Endothelial cell of umbilical vein (primary cell): Measurements from ENCODE around the gene ZBTB7C. TPM values are rescaled to one million over a fixed set of nuclear protein-coding genes. Genes with fewer than 3 reads are reported as not detected.

Source experiments
- BruUV-seq: library from RNA; stranded (reverse); fragments of 400-500 nt; replicated peaks from 2 replicates; lab custom pipeline; 2021; lab: Mats Ljungman, UMichigan
- CTCF ChIA-PET: fragments of 300-600, 350-600 bp; sonication (Branson Sonifier 250); formaldehyde crosslinking; loops from one replicate; lab custom pipeline; 2021; ENCODE audit warnings: antibody characterized with exemption, inconsistent platforms; lab: Charles Lee
- POLR2A ChIA-PET: fragments of 300-600, 350-600 bp; sonication (Branson Sonifier 250); formaldehyde crosslinking; loops from one replicate; lab custom pipeline; 2021; ENCODE audit warnings: antibody characterized with exemption, inconsistent platforms; lab: Charles Lee
- DNase-seq: peaks from one replicate; pipeline ENCODE4 v3.0.0-alpha.2; 2011; ENCODE audit warnings: low read depth, low spot score
- FAIRE-seq: peaks from 2 replicates; lab custom pipeline; 2011; peaks lifted over from hg19 to GRCh38; lab: Jason Lieb, UNC
- H2AFZ ChIP-seq: 2 replicates; pipeline ENCODE4 v1.6.0; 2012; ENCODE audit warnings: low read depth, low read length, control low read depth, inconsistent platforms
- H3K27ac ChIP-seq: 2 replicates; pipeline ENCODE4 v1.5.1; 2011; ENCODE audit warnings: low read depth, mild to moderate bottlenecking, control low read depth, low read length, moderate library complexity; ENCODE audit not compliant: insufficient read depth
- H3K27me3 ChIP-seq, 2 experiments: 2 replicates each; pipeline versions ENCODE4 v1.6.0 to v1.6.1; 2011; ENCODE audit warnings: low read length in 2 of 2, mixed read lengths in 1 of 2; ENCODE audit not compliant: control insufficient read depth in 2 of 2, insufficient read depth in 2 of 2
- H3K36me3 ChIP-seq, 2 experiments: 2 replicates in 1 of 2; 3 replicates in 1 of 2; pipeline ENCODE4 v1.5.1; 2011; ENCODE audit warnings: low read length in 2 of 2, mild to moderate bottlenecking in 1 of 2, moderate library complexity in 1 of 2; ENCODE audit not compliant: control insufficient read depth in 2 of 2, insufficient read depth in 2 of 2; ENCODE audit errors: extremely low read depth in 1 of 2
- H3K4me1 ChIP-seq: 3 replicates; pipeline ENCODE4 v1.5.1; 2011; ENCODE audit warnings: mild to moderate bottlenecking, low read length; ENCODE audit not compliant: control insufficient read depth, insufficient read depth; ENCODE audit errors: extremely low read depth
- H3K4me2 ChIP-seq: 2 replicates; pipeline ENCODE4 v1.6.1; 2011; ENCODE audit warnings: low read length, control low read depth, mixed read lengths; ENCODE audit not compliant: insufficient read depth
- H3K4me3 ChIP-seq, 3 experiments: fragments of 200-600 bp in 1 of 3; sonication (generic), shearing (Covaris generic) in 1 of 3; replicated peaks in 1 of 3; 2 replicates each; pipeline ENCODE4 v1.5.1; 2011 to 2016; ENCODE audit warnings: control low read depth in 3 of 3, low read length in 3 of 3, mild to moderate bottlenecking in 2 of 3, inconsistent platforms in 1 of 3, low read depth in 1 of 3, moderate library complexity in 1 of 3; ENCODE audit not compliant: insufficient read depth in 1 of 3
- H3K79me2 ChIP-seq: 2 replicates; pipeline ENCODE4 v1.6.0; 2012; ENCODE audit warnings: low read length, inconsistent platforms; ENCODE audit not compliant: control insufficient read depth, insufficient read depth
- H3K9ac ChIP-seq: replicated peaks from 2 replicates; pipeline ENCODE3; 2011; ENCODE audit warnings: low read length, control low read depth; ENCODE audit not compliant: insufficient read depth; ENCODE audit errors: extremely low read depth
- H3K9me1 ChIP-seq: replicated peaks from 3 replicates; pipeline ENCODE4 v1.6.0; 2011; ENCODE audit warnings: mild to moderate bottlenecking, low read length; ENCODE audit not compliant: control insufficient read depth, insufficient read depth; ENCODE audit errors: extremely low read depth
- H3K9me3 ChIP-seq: replicated peaks from 2 replicates; pipeline ENCODE4 v1.5.1; 2012; ENCODE audit warnings: low read length, inconsistent platforms; ENCODE audit not compliant: control insufficient read depth, insufficient read depth
- H4K20me1 ChIP-seq: replicated peaks from 2 replicates; pipeline ENCODE3; 2011; ENCODE audit warnings: mild to moderate bottlenecking, low read length; ENCODE audit not compliant: control insufficient read depth, insufficient read depth; ENCODE audit errors: extremely low read depth
- CTCF ChIP-seq, 2 donors: IDR thresholded peaks; 1 replicate in 1 of 2; 2 replicates in 1 of 2; pipeline ENCODE4 v1.5.1; 2011; ENCODE audit warnings: low read length in 2 of 2, mild to moderate bottlenecking in 2 of 2, moderate library complexity in 2 of 2, control low read depth in 1 of 2, inconsistent platforms in 1 of 2, low read depth in 1 of 2; ENCODE audit not compliant: insufficient read depth in 1 of 2; ENCODE audit errors: extremely low read depth in 1 of 2
- EZH2 ChIP-seq: IDR thresholded peaks from 2 replicates; pipeline ENCODE4 v1.6.1; 2012; ENCODE audit warnings: borderline replicate concordance, low read depth, mild to moderate bottlenecking, moderate library complexity, low read length, inconsistent platforms; ENCODE audit not compliant: severe bottlenecking
- FOS ChIP-seq: IDR thresholded peaks from 2 replicates; pipeline ENCODE4 v1.6.1; 2011; ENCODE audit warnings: mild to moderate bottlenecking, low read length, moderate library complexity, borderline replicate concordance; ENCODE audit not compliant: insufficient read depth
- GATA2 ChIP-seq: IDR thresholded peaks from 2 replicates; pipeline ENCODE4 v1.7.0; 2011; ENCODE audit warnings: low read depth, mild to moderate bottlenecking, moderate library complexity, mixed read lengths, low read length; ENCODE audit not compliant: insufficient read length, insufficient read depth
- JUN ChIP-seq: IDR thresholded peaks from 2 replicates; pipeline ENCODE4 v1.6.1; 2011; ENCODE audit warnings: borderline replicate concordance, low read depth; ENCODE audit not compliant: insufficient read length, insufficient read depth
- MAX ChIP-seq: IDR thresholded peaks from 2 replicates; pipeline ENCODE4 v1.6.1; 2011; ENCODE audit not compliant: insufficient read depth, insufficient read length
- MYC ChIP-seq: IDR thresholded peaks from one replicate; pipeline ENCODE4 v1.6.1; 2011; ENCODE audit warnings: mild to moderate bottlenecking, low read depth, low read length
- POLR2A ChIP-seq: IDR thresholded peaks from 2 replicates; pipeline ENCODE4 v1.6.1; 2012; ENCODE audit warnings: low read depth, mild to moderate bottlenecking, control low read depth, low read length
- POLR2AphosphoS5 ChIP-seq: IDR thresholded peaks from 2 replicates; pipeline ENCODE4 v1.6.1; 2012; ENCODE audit warnings: low read depth, mild to moderate bottlenecking, control low read depth, low read length, moderate library complexity; ENCODE audit not compliant: insufficient read depth
- dilution Hi-C: fragments of 300-500 bp; cut with MboI; formaldehyde crosslinking; loops from one replicate; pipeline ENCODE4 v1.15.0; 2019; ENCODE audit warnings: low sequenced_read_pairs; ENCODE audit not compliant: extremely low pct_ligation_motif_present
- intact Hi-C: fragments of 100-400 bp; cut with micrococcal nuclease; formaldehyde crosslinking; loops from one replicate; pipeline ENCODE4 v1.10.0; 2022
- polyA plus RNA-seq, 4 experiments: library from polyadenylated mRNA; depleted of rRNA in 3 of 4; stranded (reverse) in 3 of 4; unstranded in 1 of 4; fragments of >200 nt; gene quantifications; 2 replicates each; pipeline versions ENCODE4 v1.2.1 to v1.2.3, GENCODE V29; 2011 to 2012; ENCODE audit warnings: missing spikeins in 1 of 4
- total RNA-seq: library from RNA; stranded (reverse); gene quantifications from 2 replicates; pipeline ENCODE4 v1.2.3, GENCODE V29; 2021

The ZBTB7C gene
- total and polyA plus RNA-seq, 2 donors (not counting 3 experiments of a cell fraction or from before 2014, with no cell fraction given) = not detected

- no peak overlapping the region for H3K4me3 ChIP-seq
- no peak overlapping the region for H3K4me2 ChIP-seq
- H3K27me3 ChIP-seq = peaks cover 0 to 6% of the 10 kb centered on the region in 2 experiments
- H2AFZ ChIP-seq = no peak overlapping the region
- no peak overlapping the region for H3K27ac ChIP-seq
- H4K20me1 ChIP-seq = no peaks in the 10 kb centered on the region
- ChIA-PET POLR2A (no interaction called here), CTCF (no interaction called here)
- no peak for TF ChIP-seq MAX
- TF ChIP-seq JUN = no peak
- TF ChIP-seq EZH2 = no peak
- TF ChIP-seq FOS = no peak
- TF ChIP-seq MYC = no peak
- TF ChIP-seq CTCF (IDR thresholded peaks at IDR 0.05; ENCODE audit: extremely low read depth in 1 of 2, insufficient read depth in 1 of 2, low read depth in 1 of 2, low read length in 2 of 2) = no peak
- TF ChIP-seq POLR2AphosphoS5 = no peak
- no peak for TF ChIP-seq GATA2
- no peak for TF ChIP-seq POLR2A
- H3K9ac ChIP-seq = no peak overlapping the region
- intact Hi-C loops = no loop called here
- H3K36me3 ChIP-seq = no peaks in the 10 kb centered on the region
- H3K9me1 ChIP-seq = no peaks in the 10 kb centered on the region
- no peaks in the 10 kb centered on the region for H3K4me1 ChIP-seq
- no peaks in the 10 kb centered on the region for H3K9me3 ChIP-seq
- FAIRE-seq (no peak), DNase-seq (no peak)
- dilution Hi-C loops = no loop called here
- no peaks in the 10 kb centered on the region for H3K79me2 ChIP-seq
- no TSS peak for BruUV-seq
These were observed 348.8 kb downstream of the ZBTB7C start for GRCh38 chr18:48060346-48060745.
